Right renal cortex interstitium (tissue), 3 donors: ENCODE measurements around the gene RNF166. TPM values are rescaled to one million over a fixed set of nuclear protein-coding genes. Genes with fewer than 3 reads are reported as not detected.

Source experiments
- DNase-seq, 3 donors: peaks; one replicate each; pipeline ENCODE4 v3.0.0-alpha.2; 2013; ENCODE audit warnings: low read depth in 3 of 3, low spot score in 2 of 3
- polyA plus RNA-seq, 3 donors: library from polyadenylated mRNA; unstranded; fragments of 120-200 nt; gene quantifications; one replicate each; pipeline ENCODE4 v1.2.1, GENCODE V29; 2013; ENCODE audit not compliant: insufficient read length in 3 of 3

The RNF166 gene
- polyA plus RNA-seq, 3 donors: 13.2 to 15.2 (median 14.2) TPM

GRCh38 chr16:88712362-88712979 lies 6.3 kb upstream of the RNF166 start:
- no peak for DNase-seq

GRCh38 chr16:88711750-88712340 lies 5.6 kb upstream of the RNF166 start:
- DNase-seq: no peak

GRCh38 chr16:88710556-88710955 lies 4.3 kb upstream of the RNF166 start:
- DNase-seq: no peak

GRCh38 chr16:88706965-88707826 lies 988 bp upstream of the RNF166 start:
- no peak for DNase-seq

GRCh38 chr16:88705801-88706228 lies 393 bp downstream of the RNF166 start:
- no peak for DNase-seq

- DNase-seq: no peak
Measured at GRCh38 chr16:88705076-88705684, 1.0 kb downstream of the RNF166 start.

- DNase-seq: no peak
Measured at GRCh38 chr16:88703486-88704309, 2.5 kb downstream of the RNF166 start.

- DNase-seq: no peak
Measured at GRCh38 chr16:88702371-88703210, 3.6 kb downstream of the RNF166 start.

GRCh38 chr16:88701581-88702370 lies 4.4 kb downstream of the RNF166 start:
- no peak for DNase-seq

GRCh38 chr16:88700636-88701482 lies 5.3 kb downstream of the RNF166 start:
- DNase-seq: peak in 1 of 3 donors; percentile 40

- no peak for DNase-seq
Measured at GRCh38 chr16:88700322-88700635, 5.9 kb downstream of the RNF166 start.

GRCh38 chr16:88699180-88699579 lies 7.0 kb downstream of the RNF166 start:
- no peak for DNase-seq

GRCh38 chr16:88698646-88699045 lies 7.6 kb downstream of the RNF166 start:
- DNase-seq: no peak

- no peak for DNase-seq
Measured at GRCh38 chr16:88697831-88698615, 8.2 kb downstream of the RNF166 start.

- no peak for DNase-seq
Measured at GRCh38 chr16:88697116-88697830, 8.9 kb downstream of the RNF166 start.

GRCh38 chr16:88696441-88696840 lies 9.8 kb downstream of the RNF166 start:
- DNase-seq: no peak

- no peak for DNase-seq
Measured at GRCh38 chr16:88695753-88696152, 10.5 kb downstream of the RNF166 start.
